ENCODE data around the gene HSD17B3. TPM values are rescaled to one million over a fixed set of nuclear protein-coding genes. Genes with fewer than 3 reads are reported as not detected.
"Not testable (repeated sequence)": the region's sequence is repeated elsewhere in the genome, so short reads cannot be mapped to it uniquely, and the experiment has no call there.

The HSD17B3 gene
- total and polyA plus RNA-seq, 4 donors = 0.20 to 0.84 (median 0.49) TPM

GRCh38 chr9:96189995-96190394 lies 112.0 kb downstream of the HSD17B3 start:
- no peaks in the 10 kb centered on the region for H3K36me3 ChIP-seq (ENCODE audit: control insufficient read depth, insufficient read depth, low read length)
- no peak for DNase-seq (ENCODE audit: low read depth in 4 of 6, low spot score in 6 of 6)
- H3K9me3 ChIP-seq (ENCODE audit: control insufficient read depth, insufficient read depth, low read length) = peaks cover 9% of the 10 kb centered on the region
- 95% methylated on average over 2 of the region's 2 CpGs for WGBS (ENCODE audit: insufficient coverage)
- H3K4me3 ChIP-seq (ENCODE audit: low read depth, low read length) = no peak overlapping the region
- peaks cover 9% of the 10 kb centered on the region for H3K4me1 ChIP-seq (ENCODE audit: control insufficient read depth, insufficient read depth, low read length)
- H3K27ac ChIP-seq (ENCODE audit: low read depth, low read length) = no peak overlapping the region
- H3K27me3 ChIP-seq (ENCODE audit: control insufficient read depth, insufficient read depth, low read length) = no peaks in the 10 kb centered on the region

GRCh38 chr9:96189581-96189980 lies 112.4 kb downstream of the HSD17B3 start:
- not testable (repeated sequence) for H3K9me3 ChIP-seq (ENCODE audit: control insufficient read depth, insufficient read depth, low read length); H3K4me3 ChIP-seq (ENCODE audit: low read depth, low read length); H3K27ac ChIP-seq (ENCODE audit: low read depth, low read length); H3K36me3 ChIP-seq (ENCODE audit: control insufficient read depth, insufficient read depth, low read length); H3K4me1 ChIP-seq (ENCODE audit: control insufficient read depth, insufficient read depth, low read length); H3K27me3 ChIP-seq (ENCODE audit: control insufficient read depth, insufficient read depth, low read length); DNase-seq (ENCODE audit: low read depth in 4 of 6, low spot score in 6 of 6)
- no CpG with 5 or more reads among the region's 2 CpGs for WGBS (ENCODE audit: insufficient coverage)

GRCh38 chr9:96188571-96188970 lies 113.4 kb downstream of the HSD17B3 start:
- H3K36me3 ChIP-seq (ENCODE audit: control insufficient read depth, insufficient read depth, low read length) = no peaks in the 10 kb centered on the region
- no peak overlapping the region for H3K4me3 ChIP-seq (ENCODE audit: low read depth, low read length)
- no peak for DNase-seq (ENCODE audit: low read depth in 4 of 6, low spot score in 6 of 6)
- no peaks in the 10 kb centered on the region for H3K27me3 ChIP-seq (ENCODE audit: control insufficient read depth, insufficient read depth, low read length)
- 87% methylated on average over 1 of the region's 5 CpGs for WGBS (ENCODE audit: insufficient coverage)
- H3K4me1 ChIP-seq (ENCODE audit: control insufficient read depth, insufficient read depth, low read length) = peaks cover 9% of the 10 kb centered on the region
- H3K27ac ChIP-seq (ENCODE audit: low read depth, low read length) = no peak overlapping the region
- peaks cover 9% of the 10 kb centered on the region for H3K9me3 ChIP-seq (ENCODE audit: control insufficient read depth, insufficient read depth, low read length)

- peak overlapping the region; percentile 42 for H3K27ac ChIP-seq (ENCODE audit: low read depth, low read length)
- peaks cover 9% of the 10 kb centered on the region for H3K9me3 ChIP-seq (ENCODE audit: control insufficient read depth, insufficient read depth, low read length)
- DNase-seq (ENCODE audit: low read depth in 4 of 6, low spot score in 6 of 6) = peak in 2 of 6 donors; percentile 65 to 72
- H3K4me1 ChIP-seq (ENCODE audit: control insufficient read depth, insufficient read depth, low read length) = peaks cover 9% of the 10 kb centered on the region
- no peaks in the 10 kb centered on the region for H3K27me3 ChIP-seq (ENCODE audit: control insufficient read depth, insufficient read depth, low read length)
- no peaks in the 10 kb centered on the region for H3K36me3 ChIP-seq (ENCODE audit: control insufficient read depth, insufficient read depth, low read length)
- no peak overlapping the region for H3K4me3 ChIP-seq (ENCODE audit: low read depth, low read length)
- 27% methylated on average over 8 of the region's 12 CpGs for whole genome bisulfite sequencing (ENCODE audit: insufficient coverage)
Observed at GRCh38 chr9:96187151-96187555, 114.8 kb downstream of the HSD17B3 start.

GRCh38 chr9:96186591-96187011 lies 115.4 kb downstream of the HSD17B3 start:
- peak overlapping the region; percentile 42 for H3K27ac ChIP-seq (ENCODE audit: low read depth, low read length)
- peaks cover 9% of the 10 kb centered on the region for H3K4me1 ChIP-seq (ENCODE audit: control insufficient read depth, insufficient read depth, low read length)
- no peaks in the 10 kb centered on the region for H3K36me3 ChIP-seq (ENCODE audit: control insufficient read depth, insufficient read depth, low read length)
- no peaks in the 10 kb centered on the region for H3K27me3 ChIP-seq (ENCODE audit: control insufficient read depth, insufficient read depth, low read length)
- H3K9me3 ChIP-seq (ENCODE audit: control insufficient read depth, insufficient read depth, low read length) = peaks cover 9% of the 10 kb centered on the region
- H3K4me3 ChIP-seq (ENCODE audit: low read depth, low read length) = no peak overlapping the region
- WGBS (ENCODE audit: insufficient coverage) = 3% methylated on average over 18 of the region's 18 CpGs
- peak in 2 of 6 donors; percentile 70 to 74 for DNase-seq (ENCODE audit: low read depth in 4 of 6, low spot score in 6 of 6)

GRCh38 chr9:96185518-96186156 lies 116.3 kb downstream of the HSD17B3 start:
- Histone ChIP-seq H3K27ac (ENCODE audit: low read depth, low read length) (no peak overlapping the region), H3K27me3 (ENCODE audit: control insufficient read depth, insufficient read depth, low read length) (no peaks in the 10 kb centered on the region)
- no CpG with 5 or more reads among the region's 2 CpGs for WGBS (ENCODE audit: insufficient coverage)

More at GRCh38 chr9:96185518-96186156, 116.3 kb downstream of the HSD17B3 start:
- Histone ChIP-seq H3K4me1 (ENCODE audit: control insufficient read depth, insufficient read depth, low read length) (peaks cover 9% of the 10 kb centered on the region), H3K4me3 (ENCODE audit: low read depth, low read length) (no peak overlapping the region), H3K36me3 (ENCODE audit: control insufficient read depth, insufficient read depth, low read length) (no peaks in the 10 kb centered on the region), H3K9me3 (ENCODE audit: control insufficient read depth, insufficient read depth, low read length) (peaks cover 9% of the 10 kb centered on the region)
- DNase-seq (ENCODE audit: low read depth in 4 of 6, low spot score in 6 of 6) = no peak

Small RNA genes lying within 50 kb of the gene (small RNA-seq; reads per million reads assigned to genes)
- gene RNU6-1160P (ENCODE audit: low replicate concordance) = not detected

Other genes starting within 250 kb of the HSD17B3 start
- gene SLC35D2, start 81.5 kb upstream of the HSD17B3 start, total RNA-seq = 10 to 100 TPM; 10.7 to 17.8 TPM
- 10 to 100 TPM in 1 of 2 donors, 1 to 10 TPM in 1; 8.4 to 11.1 TPM for gene SLC35D2, start 81.5 kb upstream of the HSD17B3 start, polyA plus RNA-seq (ENCODE audit: insufficient read length in 2 of 2)
- gene ZNF367, start 116.2 kb upstream of the HSD17B3 start, total RNA-seq = 10 to 100 TPM in 1 of 2 donors, 1 to 10 TPM in 1; 6.7 to 10.1 TPM
- 1 to 10 TPM; 7.1 TPM for gene ZNF367, start 116.2 kb upstream of the HSD17B3 start, polyA plus RNA-seq (ENCODE audit: insufficient read length in 2 of 2)
- 10 to 100 TPM; 16.8 to 20.0 TPM for gene HABP4, start 148.0 kb upstream of the HSD17B3 start, total RNA-seq
- gene HABP4, start 148.0 kb upstream of the HSD17B3 start, polyA plus RNA-seq (ENCODE audit: insufficient read length in 2 of 2) = 10 to 100 TPM; 35.8 to 38.9 TPM

Data from spinal cord (tissue), 10 donors.